Measurements from ENCODE around the gene MTA2. TPM values are rescaled to one million over a fixed set of nuclear protein-coding genes. Genes with fewer than 3 reads are reported as not detected.

The MTA2 gene
- total and polyA plus RNA-seq, 2 donors (not counting 1 experiment from before 2014, with no cell fraction given), result 37.2 to 139 TPM

GRCh38 chr11:62555464-62556107 lies 46.1 kb downstream of the MTA2 start:
- TF ChIP-seq EZH2 (IDR thresholded peaks at IDR 0.05; ENCODE audit: borderline replicate concordance, insufficient read depth, low read depth, low read length, poor library complexity, severe bottlenecking), result no peak
- TF ChIP-seq CTCF (IDR thresholded peaks at IDR 0.05), result no peak
- POLR2A ChIA-PET, result interaction anchor here (0.8 to 9.3 kb wide), 7 partner anchors 9 to 286 kb away, joined by 3 to 119 read pairs (median 5); partner anchors contain the start of genes AHNAK, EEF1G, TUT1 and WDR74
- CTCF ChIA-PET, result interaction anchor here (0.5 to 13.2 kb wide), 8 partner anchors 9 to 177 kb away, joined by 3 to 376 read pairs (median 4); partner anchors contain the start of genes AHNAK and TUT1
- DNase-seq, result peak; percentile 95
- Mint-ChIP-seq H3K4me1 (peaks cover 79% of the 10 kb centered on the region), H3K27ac (peak overlapping the region; percentile 96), H3K9me3 (ENCODE audit: insufficient read depth) (no peaks in the 10 kb centered on the region), H3K27me3 (no peaks in the 10 kb centered on the region), H3K4me3 (peak overlapping the region; percentile 80)
- WGBS (ENCODE audit: insufficient coverage), result no CpG with 5 or more reads among the region's 4 CpGs
- no peaks in the 10 kb centered on the region for H3K27me3 ChIP-seq (replicated peaks in 1 of 4; ENCODE audit: control extremely low read depth in 1 of 4, control insufficient read depth in 3 of 4, insufficient read depth in 4 of 4, low read length in 3 of 4)
- peaks cover 7 to 24% of the 10 kb centered on the region in 2 experiments for H3K36me3 ChIP-seq (replicated peaks in 1 of 2; ENCODE audit: control extremely low read depth in 1 of 2, control insufficient read depth in 1 of 2, extremely low read depth in 1 of 2, insufficient read depth in 2 of 2, low read length in 1 of 2)
- ATAC-seq (ENCODE audit: low read depth), result peak; percentile 57
- H4K20me1 ChIP-seq (ENCODE audit: control insufficient read depth, insufficient read depth, low read length, poor library complexity, severe bottlenecking), result peaks cover under 1% of the 10 kb centered on the region
- no peaks in the 10 kb centered on the region for H3K9me3 ChIP-seq (ENCODE audit: control extremely low read depth in 1 of 3, control insufficient read depth in 2 of 3, insufficient read depth in 1 of 3, low read length in 2 of 3)
- H3K9ac ChIP-seq (ENCODE audit: low read length), result peak overlapping the region; percentile 44
- H3K4me1 ChIP-seq (ENCODE audit: control insufficient read depth in 2 of 2, insufficient read depth in 2 of 2, low read length in 2 of 2), result peaks cover 72 to 86% of the 10 kb centered on the region in 2 donors
- H3K4me2 ChIP-seq (replicated peaks; ENCODE audit: low read depth, low read length, poor library complexity, severe bottlenecking), result peak overlapping the region; percentile 74
- peak overlapping the region; percentile 98 to 99 for H3K27ac ChIP-seq (ENCODE audit: low read length in 2 of 2)
- peaks cover 19% of the 10 kb centered on the region for H3K79me2 ChIP-seq (ENCODE audit: control insufficient read depth, insufficient read depth, low read length)
- intact Hi-C loops (cut with micrococcal nuclease), result loop anchor here (1.0 to 5.0 kb wide), 8 partner anchors 9 to 1199 kb away; partner anchors contain the start of genes AHNAK and EEF1G
- peak overlapping the region in 4 of 5 experiments; percentile 0 to 53 (median 26) for H3K4me3 ChIP-seq (ENCODE audit: control extremely low read depth in 1 of 5, extremely low read depth in 1 of 5, insufficient read depth in 1 of 5, low read depth in 2 of 5, low read length in 4 of 5)
- H2AFZ ChIP-seq (ENCODE audit: insufficient read depth, low read depth, low read length, poor library complexity, severe bottlenecking), result no peak overlapping the region

Data from B cell (primary cell).